GM18517 (cell line): ENCODE results near the gene CLHC1.
A peak's percentile ranks its signal among the peaks of the same experiment; 100 is the strongest.
"Not testable (repeated sequence)": the region's sequence is repeated elsewhere in the genome, so short reads cannot be mapped to it uniquely, and the experiment has no call there.

ENCODE experiments used
- ATAC-seq: cut with Tn5 transposase; IDR thresholded peaks from one replicate; pipeline ENCODE4 v1.9.1; 2021; ENCODE audit warnings: mild to moderate bottlenecking, moderate library complexity; ENCODE audit not compliant: unreplicated experiment

CLHC1 gene

GRCh38 chr2:55154525-55155030 lies 77.5 kb downstream of the CLHC1 start:
- no peak for ATAC-seq

GRCh38 chr2:55153584-55154299 lies 78.4 kb downstream of the CLHC1 start:
- ATAC-seq = no peak

- no peak for ATAC-seq
These were observed 79.3 kb downstream of the CLHC1 start for GRCh38 chr2:55152475-55153412.

- no peak for ATAC-seq
These were observed 80.2 kb downstream of the CLHC1 start for GRCh38 chr2:55151733-55152433.

- peak; percentile 76 for ATAC-seq
These were observed 81.3 kb downstream of the CLHC1 start for GRCh38 chr2:55150834-55151233.

- no peak for ATAC-seq
These were observed 83.8 kb downstream of the CLHC1 start for GRCh38 chr2:55148269-55148668.

- no peak for ATAC-seq
These were observed 84.6 kb downstream of the CLHC1 start for GRCh38 chr2:55147531-55147930.

- ATAC-seq = no peak
These were observed 85.1 kb downstream of the CLHC1 start for GRCh38 chr2:55147041-55147440.

- no peak for ATAC-seq
These were observed 85.8 kb downstream of the CLHC1 start for GRCh38 chr2:55146263-55146662.

- ATAC-seq = no peak
These were observed 86.9 kb downstream of the CLHC1 start for GRCh38 chr2:55144922-55145820.

- not testable (repeated sequence) for ATAC-seq
These were observed 88.4 kb downstream of the CLHC1 start for GRCh38 chr2:55143706-55144105.

- no peak for ATAC-seq
These were observed 89.6 kb downstream of the CLHC1 start for GRCh38 chr2:55142518-55142917.

GRCh38 chr2:55141572-55142413 lies 90.3 kb downstream of the CLHC1 start:
- no peak for ATAC-seq

GRCh38 chr2:55140316-55141219 lies 91.5 kb downstream of the CLHC1 start:
- ATAC-seq = no peak

- no peak for ATAC-seq
These were observed 92.8 kb downstream of the CLHC1 start for GRCh38 chr2:55139305-55139704.

- ATAC-seq = no peak
These were observed 93.2 kb downstream of the CLHC1 start for GRCh38 chr2:55138882-55139229.

- no peak for ATAC-seq
These were observed 93.8 kb downstream of the CLHC1 start for GRCh38 chr2:55138014-55138881.
